Endodermal cell (in vitro differentiated cells): Measurements from ENCODE around the gene CD82. TPM values are rescaled to one million over a fixed set of nuclear protein-coding genes. Genes with fewer than 3 reads are reported as not detected.

Experiments used
- DNase-seq: peaks from one replicate; pipeline ENCODE4 v3.0.0-alpha.2; 2017
- H3K27ac ChIP-seq: 2 replicates; pipeline ENCODE4 v1.5.1; 2013; ENCODE audit warnings: mild to moderate bottlenecking, low read depth, low read length, moderate library complexity
- H3K27me3 ChIP-seq: 2 replicates; pipeline ENCODE4 v1.6.1; 2013; ENCODE audit warnings: mild to moderate bottlenecking, low read length, moderate library complexity; ENCODE audit not compliant: insufficient read depth, control insufficient read depth, poor library complexity, severe bottlenecking
- H3K36me3 ChIP-seq: 2 replicates; pipeline ENCODE4 v1.7.0; 2013; ENCODE audit warnings: mild to moderate bottlenecking, low read length, moderate library complexity; ENCODE audit not compliant: control insufficient read depth, insufficient read depth
- H3K4me1 ChIP-seq: one replicate; pipeline ENCODE4 v1.7.0; 2013; ENCODE audit warnings: low read length; ENCODE audit not compliant: control insufficient read depth, insufficient read depth
- H3K4me3 ChIP-seq: 2 replicates; pipeline ENCODE4 v1.5.1; 2013; ENCODE audit warnings: mild to moderate bottlenecking, low read length, moderate library complexity
- H3K9ac ChIP-seq: 2 replicates; pipeline ENCODE4 v1.6.1; 2013; ENCODE audit warnings: mild to moderate bottlenecking, low read length, moderate library complexity; ENCODE audit not compliant: poor library complexity, severe bottlenecking; ENCODE audit errors: extremely low read depth
- H3K9me3 ChIP-seq: 2 replicates; pipeline ENCODE4 v1.6.1; 2013; ENCODE audit warnings: mild to moderate bottlenecking, low read length, moderate library complexity; ENCODE audit not compliant: control insufficient read depth
- H3K27ac Mint-ChIP-seq: 2 replicates; pipeline ENCODE4 v1.8.0; 2020; ENCODE audit warnings: mixed read lengths
- H3K27me3 Mint-ChIP-seq: 2 replicates; pipeline ENCODE4 v1.8.0; 2021; ENCODE audit warnings: mild to moderate bottlenecking, mixed read lengths; ENCODE audit not compliant: insufficient read depth
- H3K36me3 Mint-ChIP-seq: 2 replicates; pipeline ENCODE4 v1.8.0; 2020; ENCODE audit warnings: low read depth, mixed read lengths
- H3K4me1 Mint-ChIP-seq: 2 replicates; pipeline ENCODE4 v1.8.0; 2020; ENCODE audit warnings: mixed read lengths
- H3K4me3 Mint-ChIP-seq: 2 replicates; pipeline ENCODE4 v1.8.0; 2020; ENCODE audit warnings: mild to moderate bottlenecking, moderate library complexity, mixed read lengths
- H3K9me3 Mint-ChIP-seq: 2 replicates; pipeline ENCODE4 v1.8.0; 2020; ENCODE audit warnings: mild to moderate bottlenecking, mixed read lengths
- WGBS, 2 experiments: methylation state at CpG; one replicate each; pipeline versions ENCODE4 v1.1.5 to v1.1.7; 2013; ENCODE audit warnings: missing lambda C conversion rate in 2 of 2, mixed read lengths in 1 of 2; ENCODE audit not compliant: insufficient coverage in 1 of 2, insufficient read length in 1 of 2; 5-methylcytosine and 5-hydroxymethylcytosine counted together
- total RNA-seq, 2 donors: library from RNA; stranded (reverse); fragmentation: NEBNext Ultra II Directional in 1 of 2; extraction: Animal tissue kit (Norgen Biotek cat#: 25700) in 1 of 2; gene quantifications; 2 replicates in 1 of 2; 3 replicates in 1 of 2; pipeline ENCODE4 v1.2.1, GENCODE V29; 2021
- TF ChIP-seq, protein P1 (sequence below): fragments of 200-600 bp; sonication (generic); conservative IDR thresholded peaks from 2 replicates; pipeline ENCODE4 v1.5.0; 2021; ENCODE audit warnings: antibody characterized with exemption, mild to moderate bottlenecking

CD82 gene
- total RNA-seq, 2 donors from 2014 or later: 1.7 to 3.0 TPM

DNA sequence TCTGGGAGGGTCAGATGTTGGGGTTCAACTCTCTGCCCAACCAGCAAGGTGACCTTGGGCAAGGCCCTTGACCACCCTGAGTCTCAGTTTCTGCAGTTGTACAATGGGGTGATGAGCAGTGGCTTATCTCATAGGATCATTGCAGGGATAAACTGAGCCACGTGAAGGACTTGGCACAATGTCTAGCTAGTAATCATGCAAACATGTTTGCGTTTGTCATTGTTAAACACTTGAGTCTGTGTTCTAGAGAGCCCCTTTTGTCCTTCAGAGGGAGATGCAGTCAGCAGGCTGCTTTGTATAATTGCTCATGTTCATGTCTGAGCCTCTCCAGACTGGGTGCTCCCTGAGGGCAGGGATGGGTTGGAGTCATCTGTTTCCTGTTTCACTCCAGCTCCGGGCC, 15.8 kb downstream of the CD82 start:
- peaks cover 6% of the 10 kb centered on the region for H3K9me3 ChIP-seq
- Mint-ChIP-seq H3K4me3 (no peak overlapping the region), H3K36me3 (no peaks in the 10 kb centered on the region), H3K27me3 (peaks cover 4% of the 10 kb centered on the region), H3K27ac (no peak overlapping the region), H3K4me1 (peaks cover 6% of the 10 kb centered on the region), H3K9me3 (peaks cover 11% of the 10 kb centered on the region)
- H3K27me3 ChIP-seq: no peaks in the 10 kb centered on the region
- H3K4me3 ChIP-seq: no peak overlapping the region
- TF ChIP-seq, protein P1, sequence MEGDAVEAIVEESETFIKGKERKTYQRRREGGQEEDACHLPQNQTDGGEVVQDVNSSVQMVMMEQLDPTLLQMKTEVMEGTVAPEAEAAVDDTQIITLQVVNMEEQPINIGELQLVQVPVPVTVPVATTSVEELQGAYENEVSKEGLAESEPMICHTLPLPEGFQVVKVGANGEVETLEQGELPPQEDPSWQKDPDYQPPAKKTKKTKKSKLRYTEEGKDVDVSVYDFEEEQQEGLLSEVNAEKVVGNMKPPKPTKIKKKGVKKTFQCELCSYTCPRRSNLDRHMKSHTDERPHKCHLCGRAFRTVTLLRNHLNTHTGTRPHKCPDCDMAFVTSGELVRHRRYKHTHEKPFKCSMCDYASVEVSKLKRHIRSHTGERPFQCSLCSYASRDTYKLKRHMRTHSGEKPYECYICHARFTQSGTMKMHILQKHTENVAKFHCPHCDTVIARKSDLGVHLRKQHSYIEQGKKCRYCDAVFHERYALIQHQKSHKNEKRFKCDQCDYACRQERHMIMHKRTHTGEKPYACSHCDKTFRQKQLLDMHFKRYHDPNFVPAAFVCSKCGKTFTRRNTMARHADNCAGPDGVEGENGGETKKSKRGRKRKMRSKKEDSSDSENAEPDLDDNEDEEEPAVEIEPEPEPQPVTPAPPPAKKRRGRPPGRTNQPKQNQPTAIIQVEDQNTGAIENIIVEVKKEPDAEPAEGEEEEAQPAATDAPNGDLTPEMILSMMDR: no peak
- H3K4me1 ChIP-seq: no peaks in the 10 kb centered on the region
- no peaks in the 10 kb centered on the region for H3K36me3 ChIP-seq
- 90% methylated on average over 2 to 3 of the region's 3 CpGs for WGBS, 2 experiments
- no peak for DNase-seq
- no peak overlapping the region for H3K9ac ChIP-seq
- H3K27ac ChIP-seq: no peak overlapping the region

DNA sequence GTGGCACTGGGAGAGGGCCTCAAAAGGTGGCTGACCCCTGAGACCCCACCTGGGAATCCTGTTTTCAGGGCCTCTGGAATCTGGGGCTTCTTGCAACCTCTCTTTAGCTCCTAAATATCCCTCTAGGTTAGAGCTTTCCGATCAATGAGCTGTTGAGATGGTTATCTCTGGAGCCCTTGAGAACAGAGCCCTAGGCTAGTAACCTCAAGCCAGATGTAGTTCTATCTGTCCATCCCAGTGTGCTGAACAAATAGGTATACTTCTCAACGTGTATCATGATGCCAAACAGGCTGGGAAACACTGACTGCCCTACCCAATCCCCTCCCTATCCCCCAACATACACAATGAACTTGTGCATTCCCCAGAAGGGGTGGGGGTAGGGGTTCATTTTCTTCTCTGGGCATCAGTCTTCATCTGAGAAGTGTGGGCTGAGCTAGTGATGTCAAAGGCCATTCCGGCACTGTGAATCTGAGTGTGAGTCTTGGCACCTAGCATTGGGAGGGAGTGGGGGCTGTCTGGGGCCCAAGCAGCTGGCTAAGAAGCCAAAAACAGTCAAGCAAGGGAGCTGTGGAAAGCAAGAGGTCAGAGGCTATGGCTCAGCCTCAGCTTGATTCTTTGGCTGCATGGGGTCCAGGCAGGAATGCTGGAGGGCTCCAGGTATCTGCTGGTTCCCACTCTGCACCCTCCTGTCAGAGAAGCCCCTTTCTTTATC, 17.3 kb downstream of the CD82 start:
- Histone ChIP-seq H3K9me3 (peaks cover 6% of the 10 kb centered on the region), H3K4me1 (no peaks in the 10 kb centered on the region), H3K9ac (no peak overlapping the region), H3K27ac (no peak overlapping the region), H3K36me3 (no peaks in the 10 kb centered on the region), H3K4me3 (no peak overlapping the region), H3K27me3 (no peaks in the 10 kb centered on the region)
- H3K36me3 Mint-ChIP-seq: no peaks in the 10 kb centered on the region
- DNase-seq: no peak
- peaks cover 4% of the 10 kb centered on the region for H3K27me3 Mint-ChIP-seq
- 88 to 100% methylated on average over 2 to 3 of the region's 3 CpGs for WGBS, 2 experiments
- TF ChIP-seq, protein P1: no peak
- H3K4me1 Mint-ChIP-seq: peaks cover 8% of the 10 kb centered on the region
- no peak overlapping the region for H3K4me3 Mint-ChIP-seq
- H3K27ac Mint-ChIP-seq: no peak overlapping the region
- H3K9me3 Mint-ChIP-seq: peaks cover 11% of the 10 kb centered on the region

DNA sequence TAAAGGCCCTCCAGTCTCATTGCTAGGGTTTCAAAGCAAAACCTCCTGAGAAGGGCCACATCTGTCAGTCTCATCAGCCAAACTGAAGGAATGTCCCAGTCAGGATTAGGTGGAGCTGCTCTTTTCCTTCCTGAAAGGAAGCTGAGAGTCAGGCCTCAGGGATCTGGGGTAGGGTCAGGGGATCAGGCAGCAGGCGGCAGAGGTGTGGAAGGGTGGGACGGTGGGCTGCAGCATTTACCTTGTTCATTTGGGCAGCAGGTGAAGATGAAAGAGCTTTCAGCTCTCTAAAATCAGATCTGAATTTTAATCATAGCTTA, 17.8 kb downstream of the CD82 start:
- no peaks in the 10 kb centered on the region for H3K4me1 ChIP-seq
- no peaks in the 10 kb centered on the region for H3K27me3 ChIP-seq
- Mint-ChIP-seq H3K36me3 (no peaks in the 10 kb centered on the region), H3K27me3 (peaks cover 4% of the 10 kb centered on the region), H3K9me3 (peaks cover 11% of the 10 kb centered on the region), H3K27ac (no peak overlapping the region), H3K4me3 (no peak overlapping the region), H3K4me1 (peaks cover 8% of the 10 kb centered on the region)
- H3K4me3 ChIP-seq: no peak overlapping the region
- no peaks in the 10 kb centered on the region for H3K36me3 ChIP-seq
- H3K27ac ChIP-seq: no peak overlapping the region
- WGBS, 2 experiments: 100% methylated on average over 2 of the region's 2 CpGs
- no peak overlapping the region for H3K9ac ChIP-seq
- TF ChIP-seq, protein P1: no peak
- H3K9me3 ChIP-seq: peaks cover 6% of the 10 kb centered on the region
- DNase-seq: no peak
